ENCODE results near the gene DNAJC5.

DNA sequence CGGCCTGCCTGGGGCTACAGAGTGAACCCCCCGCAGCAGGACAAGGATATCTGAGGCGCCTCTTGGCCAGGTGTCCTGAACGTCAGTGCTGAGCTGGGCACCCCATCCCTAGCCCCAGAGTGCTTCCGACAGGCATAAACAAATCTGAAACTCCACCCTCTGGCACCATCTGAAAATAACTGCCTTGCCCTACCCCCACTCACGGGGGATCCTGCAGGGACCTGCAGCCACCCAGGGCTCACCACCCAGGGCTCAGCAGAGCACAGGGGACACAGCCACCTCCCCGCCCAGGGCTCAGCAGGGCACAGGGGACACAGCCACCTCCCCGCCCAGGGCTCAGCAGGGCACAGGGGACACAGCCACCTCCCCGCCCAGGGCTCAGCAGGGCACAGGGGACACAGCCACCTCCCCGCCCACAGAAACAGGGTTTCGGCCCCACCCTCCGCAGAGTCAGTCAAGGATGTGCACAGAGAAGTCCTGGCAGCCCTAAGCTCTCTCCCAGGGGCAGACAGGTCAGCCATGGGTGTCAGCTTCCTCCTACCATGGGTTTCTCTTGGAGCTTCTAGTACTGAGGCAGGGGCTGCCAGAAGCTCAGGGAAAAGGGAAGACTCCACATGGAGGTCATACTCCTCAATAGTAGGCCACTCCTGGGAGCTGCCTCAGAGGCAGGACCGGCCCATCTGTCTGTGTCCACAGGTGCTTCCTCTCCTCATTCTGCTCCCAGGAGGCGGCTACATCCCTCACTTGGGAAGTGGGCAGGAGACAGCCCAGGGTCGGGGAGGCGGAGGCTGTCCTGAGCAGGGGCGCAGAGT, 56.7 kb downstream of the DNAJC5 start:
- TF ChIP-seq, protein P1, sequence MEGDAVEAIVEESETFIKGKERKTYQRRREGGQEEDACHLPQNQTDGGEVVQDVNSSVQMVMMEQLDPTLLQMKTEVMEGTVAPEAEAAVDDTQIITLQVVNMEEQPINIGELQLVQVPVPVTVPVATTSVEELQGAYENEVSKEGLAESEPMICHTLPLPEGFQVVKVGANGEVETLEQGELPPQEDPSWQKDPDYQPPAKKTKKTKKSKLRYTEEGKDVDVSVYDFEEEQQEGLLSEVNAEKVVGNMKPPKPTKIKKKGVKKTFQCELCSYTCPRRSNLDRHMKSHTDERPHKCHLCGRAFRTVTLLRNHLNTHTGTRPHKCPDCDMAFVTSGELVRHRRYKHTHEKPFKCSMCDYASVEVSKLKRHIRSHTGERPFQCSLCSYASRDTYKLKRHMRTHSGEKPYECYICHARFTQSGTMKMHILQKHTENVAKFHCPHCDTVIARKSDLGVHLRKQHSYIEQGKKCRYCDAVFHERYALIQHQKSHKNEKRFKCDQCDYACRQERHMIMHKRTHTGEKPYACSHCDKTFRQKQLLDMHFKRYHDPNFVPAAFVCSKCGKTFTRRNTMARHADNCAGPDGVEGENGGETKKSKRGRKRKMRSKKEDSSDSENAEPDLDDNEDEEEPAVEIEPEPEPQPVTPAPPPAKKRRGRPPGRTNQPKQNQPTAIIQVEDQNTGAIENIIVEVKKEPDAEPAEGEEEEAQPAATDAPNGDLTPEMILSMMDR (IDR thresholded peaks at IDR 0.05): no peak
- TF ChIP-seq POLR2AphosphoS5 (IDR thresholded peaks at IDR 0.05): peak; percentile 57

Data from prostate gland (tissue), 2 donors.